K562 (cell line): ENCODE data around the gene KLHL15. TPM values are rescaled to one million over a fixed set of nuclear protein-coding genes. Genes with fewer than 3 reads are reported as not detected.

ENCODE experiments used
- ATAC-seq: fragments of 200-7000 bp; cut with Tn5 transposase; 3 replicates; pipeline ENCODE4 v1.9.1; 2020; ENCODE audit warnings: moderate library complexity
- BruUV-seq: library from RNA; stranded (reverse); fragments of 400-500 nt; replicated peaks from 2 replicates; lab custom pipeline; 2021; lab: Mats Ljungman, UMichigan
- CTCF ChIA-PET: fragments of 300-600 bp; formaldehyde crosslinking; extraction: SDS; loops from one replicate; lab custom pipeline; 2021; ENCODE audit warnings: low intra/inter-chr PET ratio; lab: Yijun Ruan, JAX
- POLR2A ChIA-PET: fragments of 300-600, 350-650 bp; sonication (Branson Sonifier 250); formaldehyde crosslinking; extraction: SDS; loops from one replicate; lab custom pipeline; 2021; ENCODE audit warnings: antibody characterized with exemption, inconsistent platforms; lab: Yijun Ruan, JAX
- DNase-seq, 4 experiments: peaks; one replicate each; pipeline versions ENCODE4 v3.0.0 to v3.0.0-alpha.2; 2011 to 2018; ENCODE audit warnings: low spot score in 3 of 4, mixed read lengths in 3 of 4; ENCODE audit errors: extremely low read depth in 1 of 4
- FAIRE-seq: peaks from 2 replicates; lab custom pipeline; 2011; peaks lifted over from hg19 to GRCh38; lab: Jason Lieb, UNC
- H2AFZ ChIP-seq: 2 replicates; pipeline ENCODE4 v1.6.0; 2011; ENCODE audit warnings: low read depth, low read length, control low read depth, inconsistent platforms
- H3K27ac ChIP-seq: fragments of 200-600 bp; 3 replicates; pipeline ENCODE4 v1.8.0; 2011; ENCODE audit warnings: low read depth, mild to moderate bottlenecking, control low read depth, inconsistent platforms, low read length, moderate library complexity, mixed read lengths; ENCODE audit errors: extremely low read depth
- H3K27me3 ChIP-seq, 2 experiments: fragments of 300-600 bp in 1 of 2; 2 replicates in 1 of 2; 3 replicates in 1 of 2; pipeline versions ENCODE4 v1.6.0 to v1.8.0; 2011; ENCODE audit warnings: inconsistent platforms in 2 of 2, low read length in 2 of 2, mild to moderate bottlenecking in 1 of 2, mixed read lengths in 1 of 2, moderate library complexity in 1 of 2; ENCODE audit not compliant: control insufficient read depth in 2 of 2, insufficient read depth in 2 of 2
- H3K36me3 ChIP-seq: fragments of 300-600 bp; 3 replicates; pipeline ENCODE4 v1.8.0; 2011; ENCODE audit warnings: mild to moderate bottlenecking, low read length, inconsistent platforms; ENCODE audit not compliant: control insufficient read depth, insufficient read depth
- H3K4me1 ChIP-seq, 2 experiments: fragments of 200-600 bp in 1 of 2; replicated peaks in 1 of 2; 2 replicates in 1 of 2; 3 replicates in 1 of 2; pipeline versions ENCODE4 v1.5.1 to v1.8.0; 2011; ENCODE audit warnings: inconsistent platforms in 2 of 2, low read length in 2 of 2, mild to moderate bottlenecking in 1 of 2, mixed read lengths in 1 of 2, moderate library complexity in 1 of 2; ENCODE audit not compliant: control insufficient read depth in 2 of 2, insufficient read depth in 2 of 2
- H3K4me2 ChIP-seq: 2 replicates; pipeline ENCODE4 v1.6.1; 2011; ENCODE audit warnings: low read length, control low read depth, inconsistent platforms, mixed read lengths; ENCODE audit not compliant: insufficient read depth
- H3K4me3 ChIP-seq: fragments of 200-600 bp; sonication (generic), shearing (Covaris generic); 2 replicates; pipeline ENCODE4 v1.5.1; 2016; ENCODE audit warnings: control low read depth, inconsistent platforms
- H3K79me2 ChIP-seq: fragments of 200-600 bp; 3 replicates; pipeline ENCODE4 v1.8.0; 2011; ENCODE audit warnings: low read length, inconsistent platforms; ENCODE audit not compliant: control insufficient read depth, insufficient read depth
- H3K9ac ChIP-seq, 2 experiments: 2 replicates each; pipeline versions ENCODE4 v1.6.0 to v1.6.1; 2011; ENCODE audit warnings: low read depth in 2 of 2, low read length in 2 of 2, control low read depth in 1 of 2, inconsistent platforms in 1 of 2, mild to moderate bottlenecking in 1 of 2, mixed read lengths in 1 of 2; ENCODE audit not compliant: insufficient read depth in 1 of 2
- H3K9me1 ChIP-seq: one replicate; pipeline ENCODE4 v1.6.0; 2011; ENCODE audit warnings: inconsistent platforms, mild to moderate bottlenecking, low read length, moderate library complexity; ENCODE audit not compliant: control insufficient read depth, insufficient read depth
- H3K9me3 ChIP-seq: replicated peaks from 2 replicates; pipeline ENCODE4 v1.5.1; 2011; ENCODE audit warnings: low read depth, low read length, inconsistent platforms; ENCODE audit not compliant: control insufficient read depth, insufficient read depth
- H4K20me1 ChIP-seq: replicated peaks from 2 replicates; pipeline ENCODE4 v1.6.1; 2011; ENCODE audit warnings: low read length, inconsistent platforms, mixed read lengths; ENCODE audit not compliant: control insufficient read depth, insufficient read depth
- DNMT1 ChIP-seq: fragments of 450-650 bp; IDR thresholded peaks from 2 replicates; pipeline ENCODE4 v1.6.1; 2016; ENCODE audit warnings: antibody characterized with exemption, mild to moderate bottlenecking
- FOXP1 ChIP-seq: sonication (generic); formaldehyde crosslinking; IDR thresholded peaks from 2 replicates; pipeline ENCODE4 v1.8.0; 2022; ENCODE audit warnings: mild to moderate bottlenecking, missing genetic modification reagents
- JUND ChIP-seq, 2 experiments: IDR thresholded peaks; 2 replicates in 1 of 2; 3 replicates in 1 of 2; pipeline ENCODE4 v1.6.1; 2011; ENCODE audit warnings: borderline replicate concordance in 2 of 2, low read depth in 2 of 2, low read length in 2 of 2, improper control_type of control experiment in 1 of 2, missing biosample characterization in 1 of 2, missing genetic modification characterization in 1 of 2, missing genetic modification reagents in 1 of 2
- KAT2B ChIP-seq: IDR thresholded peaks from one replicate; pipeline ENCODE4 v1.6.1; 2012; ENCODE audit warnings: low read depth, mild to moderate bottlenecking, control low read depth, inconsistent platforms, low read length, moderate library complexity
- PHTF2 ChIP-seq: fragments of 250-450 bp; sonication (Bioruptor Pico); IDR thresholded peaks from 2 replicates; pipeline ENCODE4 v1.5.0; 2021; ENCODE audit warnings: mild to moderate bottlenecking
- SOX6 ChIP-seq: fragments of 450-650 bp; IDR thresholded peaks from 2 replicates; pipeline ENCODE4 v1.6.1; 2014; ENCODE audit warnings: mild to moderate bottlenecking
- ZBTB33 ChIP-seq: sonication (generic); formaldehyde crosslinking; IDR thresholded peaks from 2 replicates; pipeline ENCODE4 v1.8.1; 2023; ENCODE audit warnings: mild to moderate bottlenecking, missing genetic modification reagents
- ZNF311 ChIP-seq: fragments of 250-450 bp; sonication (Bioruptor Pico); IDR thresholded peaks from 2 replicates; pipeline ENCODE4 v1.4.0; 2020; ENCODE audit warnings: mild to moderate bottlenecking, moderate library complexity
- WGBS: fragments of 100-300 bp; shearing (Covaris generic); methylation state at CpG from one replicate; pipeline ENCODE4 v1.1.6; 2016; ENCODE audit warnings: low coverage, mixed read lengths; ENCODE audit not compliant: insufficient coverage; ENCODE audit errors: missing lambda C conversion rate; 5-methylcytosine and 5-hydroxymethylcytosine counted together
- in situ Hi-C: fragments of 300-500 bp; cut with MboI; formaldehyde crosslinking; loops from 4 replicates; pipeline ENCODE4 v1.15.0; 2018; ENCODE audit warnings: inconsistent platforms, mixed read lengths
- intact Hi-C: fragments of 100-400 bp; cut with micrococcal nuclease; formaldehyde crosslinking; loops from 2 replicates; pipeline ENCODE4 v1.14.2; 2022
- polyA plus RNA-seq, 8 experiments: library from polyadenylated mRNA; depleted of rRNA in 4 of 8; stranded (reverse) in 5 of 8; unstranded in 3 of 8; fragments of >200 nt; fragmentation: Nextera tagmentation in 2 of 8; fragmentation: Illumina TruSeq in 1 of 8; extraction: Ambion mirVana in 2 of 8; extraction: Trizol in 1 of 8; gene quantifications; 2 replicates each; pipeline versions ENCODE4 v1.2.1 to v1.2.3, GENCODE V29; 2011 to 2014; ENCODE audit warnings: inconsistent platforms in 1 of 8, missing spikeins in 1 of 8
- total RNA-seq, 7 experiments: library from RNA; depleted of rRNA in 6 of 7; stranded (reverse); fragments of >200 nt in 6 of 7; fragmentation: Illumina TruSeq in 2 of 7; extraction: Trizol in 2 of 7; gene quantifications; 2 replicates each; pipeline versions ENCODE4 v1.2.1 to v1.2.3, GENCODE V29; 2011 to 2021; ENCODE audit warnings: low replicate concordance in 1 of 7

KLHL15 gene
- total and polyA plus RNA-seq, 9 of the 15 experiments (the other 6 are each of a cell fraction or from before 2014, with no cell fraction given): 3.0 to 12.4 (median 7.6) TPM

DNA sequence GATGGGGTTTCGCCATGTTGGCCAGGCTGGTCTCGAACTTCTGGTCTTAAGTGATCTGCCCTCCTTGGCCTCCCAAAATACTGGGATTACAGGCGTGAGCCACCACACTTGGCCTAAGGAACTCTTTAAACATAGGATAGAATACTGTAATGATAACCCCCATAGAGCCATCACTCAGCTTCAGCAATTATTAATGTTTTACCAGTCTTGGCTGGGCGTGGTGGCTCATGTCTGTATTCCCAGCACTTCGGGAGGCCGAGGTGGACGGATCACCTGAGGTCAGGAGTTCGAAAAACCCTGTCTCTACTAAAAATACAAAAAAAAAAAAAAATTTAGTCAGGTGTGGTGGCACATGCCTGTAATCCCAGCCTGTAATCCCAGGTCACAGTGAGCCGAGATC lies 42.9 kb upstream of the KLHL15 start:
- TF ChIP-seq FOXP1 (CRISPR knock-in tag): no peak
- TF ChIP-seq DNMT1: no peak
- TF ChIP-seq ZNF311 (CRISPR knock-in tag): no peak
- no peak for TF ChIP-seq JUND (IDR thresholded peaks at IDR 0.05; ENCODE audit: borderline replicate concordance, low read depth, low read length)
- no peak for TF ChIP-seq JUND (tag; IDR thresholded peaks at IDR 0.05; ENCODE audit: borderline replicate concordance, low read depth, low read length)
- TF ChIP-seq KAT2B: no peak
- no peak for TF ChIP-seq SOX6
- TF ChIP-seq PHTF2: no peak
- TF ChIP-seq ZBTB33: no peak
- TF ChIP-seq, all 486 proteins: peak for 0
- Histone ChIP-seq H3K79me2 (no peaks in the 10 kb centered on the region; the same call in 2 of the 3 replicates), H3K27me3 (no peaks in the 10 kb centered on the region), H3K9me3 (no peaks in the 10 kb centered on the region), H3K9ac (no peak overlapping the region), H3K27ac (no peak overlapping the region), H3K36me3 (peaks cover 95% of the 10 kb centered on the region), H3K9me1 (no peaks in the 10 kb centered on the region), H3K4me2 (no peak overlapping the region), H3K4me1 (no peaks in the 10 kb centered on the region), H3K4me3 (no peak overlapping the region), H2AFZ (no peak overlapping the region), H4K20me1 (no peaks in the 10 kb centered on the region)
- ChIA-PET POLR2A (interaction anchor here (1.5 to 1.6 kb wide), 2 partner anchors 14 to 15 kb away, joined by 3 to 4 read pairs; partner anchors contain the start of gene EIF2S3), CTCF (no interaction called here)
- in situ Hi-C loops: no loop called here
- ATAC-seq (no peak), DNase-seq (no peak), FAIRE-seq (no peak)
- intact Hi-C loops: no loop called here
- 96% methylated on average over 7 of the region's 9 CpGs for WGBS
- BruUV-seq: no TSS peak
